ENCODE results near the gene RPS14. TPM values are rescaled to one million over a fixed set of nuclear protein-coding genes. Genes with fewer than 3 reads are reported as not detected.

RPS14 gene
- total and polyA plus RNA-seq, 2 of the 8 experiments (the other 6 are each of a cell fraction or from before 2014, with no cell fraction given), result 2,548 to 6,423 TPM

DNA sequence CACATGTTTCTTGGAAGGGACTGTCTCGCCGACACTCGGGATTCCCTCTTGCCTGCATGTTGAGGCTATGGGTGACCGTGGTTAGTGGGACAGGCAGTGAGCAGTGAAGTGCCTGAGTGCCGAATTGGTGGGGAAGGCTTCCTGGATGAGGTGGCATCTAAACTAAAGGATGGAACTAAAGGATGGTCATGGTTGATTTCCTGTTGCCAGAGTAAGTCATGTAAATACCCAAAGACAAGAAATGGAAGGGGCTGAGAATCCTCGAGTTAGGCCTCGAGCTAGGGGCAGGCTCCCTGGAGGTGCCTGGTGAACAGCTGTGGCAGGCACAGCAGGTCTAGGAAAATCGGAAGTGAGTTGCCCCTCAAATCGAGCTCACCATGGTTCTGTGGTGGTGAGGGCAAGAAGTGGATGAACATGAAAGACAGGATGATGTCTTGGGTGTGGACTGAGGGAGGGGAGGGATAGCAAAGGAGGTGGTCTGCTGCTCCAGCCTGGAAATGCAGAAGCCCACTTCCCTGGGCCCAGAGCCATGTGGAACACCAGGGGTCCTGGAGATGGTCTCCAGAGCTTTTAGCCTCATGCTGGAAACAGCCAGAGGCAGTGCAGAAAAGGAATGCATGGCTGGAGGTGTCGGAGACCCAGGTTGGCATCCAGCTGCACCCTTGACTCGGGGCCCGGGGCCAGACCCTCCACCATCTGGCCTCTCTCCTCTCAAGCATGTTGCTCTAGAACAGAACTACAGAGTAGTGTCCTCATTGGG is 49.0 kb downstream of the RPS14 start:
- H2BK15ac ChIP-seq (ENCODE audit: low read length), result no peak overlapping the region
- no peak overlapping the region for H3K56ac ChIP-seq (replicated peaks; ENCODE audit: insufficient read length, low read depth, low read length)
- H3K18ac ChIP-seq (ENCODE audit: extremely low read depth, low read length), result no peak overlapping the region
- no peak overlapping the region for H2AK5ac ChIP-seq (ENCODE audit: low read depth, low read length)
- H2BK120ac ChIP-seq (replicated peaks; ENCODE audit: low read depth, low read length), result no peak overlapping the region
- CTCF ChIA-PET (ENCODE audit: partially characterized antibody), result interaction anchor here (1.2 to 16.9 kb wide), 7 partner anchors 11 to 407 kb away, joined by 3 to 274 read pairs (median 20); partner anchors contain the start of genes CD74 and RPS14
- DNase-seq (ENCODE audit: low read depth in 1 of 2, low spot score in 2 of 2), result no peak
- H3K14ac ChIP-seq (ENCODE audit: insufficient read length), result no peak overlapping the region
- no peak overlapping the region for H3K4me2 ChIP-seq (ENCODE audit: insufficient read depth in 1 of 2, low read depth in 2 of 2, low read length in 2 of 2)
- TF ChIP-seq SIRT6 (IDR thresholded peaks at IDR 0.05; ENCODE audit: low read length), result no peak
- TF ChIP-seq POLR2A (IDR thresholded peaks at IDR 0.05; ENCODE audit: control extremely low read depth in 1 of 2, low read depth in 2 of 2, low read length in 2 of 2), result peak in 1 of 2 experiments; percentile 49; a peak in 1 of 3 replicates
- H2BK5ac ChIP-seq (ENCODE audit: low read depth, low read length), result no peak overlapping the region
- no peak overlapping the region for H3K23ac ChIP-seq (ENCODE audit: insufficient read length)
- no peak overlapping the region for H3K4me3 ChIP-seq (ENCODE audit: extremely low read depth in 1 of 4, insufficient read depth in 2 of 4, low read depth in 3 of 4, low read length in 4 of 4)
- H4K5ac ChIP-seq (ENCODE audit: insufficient read length, low read depth, low read length), result no peak overlapping the region
- H3K79me2 ChIP-seq (ENCODE audit: control insufficient read depth in 1 of 2, insufficient read depth in 2 of 2, low read length in 2 of 2), result no peaks in the 10 kb centered on the region
- no peaks in the 10 kb centered on the region for H3K27me3 ChIP-seq (replicated peaks in 1 of 4; ENCODE audit: control insufficient read depth in 3 of 4, extremely low read depth in 1 of 4, insufficient read depth in 3 of 4, low read length in 3 of 4)
- H3K27ac ChIP-seq (ENCODE audit: low read depth, low read length), result no peak overlapping the region
- H2BK20ac ChIP-seq (ENCODE audit: low read length), result no peak overlapping the region
- H3K4me1 ChIP-seq (replicated peaks in 1 of 4; ENCODE audit: control insufficient read depth in 3 of 4, insufficient read depth in 4 of 4, low read length in 3 of 4), result no peaks in the 10 kb centered on the region
- H3K79me1 ChIP-seq (ENCODE audit: low read depth, low read length), result no peaks in the 10 kb centered on the region
- H4K20me1 ChIP-seq (replicated peaks in 1 of 2; ENCODE audit: control insufficient read depth in 1 of 2, insufficient read depth in 2 of 2, low read length in 2 of 2), result peaks cover 6 to 11% of the 10 kb centered on the region in 2 experiments
- no peak overlapping the region for H4K8ac ChIP-seq (ENCODE audit: extremely low read depth, insufficient read depth, low read length)
- no peaks in the 10 kb centered on the region for H3K9me3 ChIP-seq (ENCODE audit: insufficient read depth in 2 of 2, low read depth in 1 of 2, low read length in 1 of 2)
- no peak overlapping the region for H2AFZ ChIP-seq (ENCODE audit: low read length)
- no peak for FAIRE-seq
- POLR2A ChIA-PET (ENCODE audit: partially characterized antibody), result interaction anchor here (0.8 to 19.1 kb wide), 12 partner anchors 10 to 49 kb away, joined by 3 to 455 read pairs (median 6); partner anchors contain the start of genes CD74, RPS14 and TCOF1
- no peak overlapping the region for H2BK12ac ChIP-seq (ENCODE audit: low read depth, low read length)
- H3K23me2 ChIP-seq (ENCODE audit: low read depth, low read length), result no peaks in the 10 kb centered on the region
- no peak overlapping the region for H4K91ac ChIP-seq (replicated peaks; ENCODE audit: insufficient read length, low read length)
- 94% methylated on average over 12 of the region's 12 CpGs; no CpG with 5 or more reads in 1 of the 2 experiments for WGBS, 2 experiments (ENCODE audit: extremely low coverage in 1 of 2, insufficient coverage in 1 of 2, insufficient read length in 1 of 2, insufficient replicate concordance in 2 of 2, low coverage in 1 of 2, low lambda C conversion rate in 2 of 2, missing lambda C conversion rate in 1 of 2)
- no peak overlapping the region for H3K4ac ChIP-seq (replicated peaks; ENCODE audit: insufficient read length, low read depth, low read length)
- peaks cover 28 to 70% (median 52%) of the 10 kb centered on the region in 4 experiments for H3K36me3 ChIP-seq (ENCODE audit: control insufficient read depth in 2 of 4, insufficient read depth in 4 of 4, low read length in 3 of 4)
- no peak overlapping the region for H3K9ac ChIP-seq (replicated peaks in 1 of 4; ENCODE audit: extremely low read depth in 1 of 4, low read depth in 3 of 4, low read length in 3 of 4)
